SKM-1 treated with dmso at 0.1 percent for 144 hours (cell line): ENCODE measurements around the gene GOLT1B.
"Not testable (repeated sequence)": the region's sequence is repeated elsewhere in the genome, so short reads cannot be mapped to it uniquely, and the experiment has no call there.

ENCODE experiments used
- DNase-seq: peaks from one replicate; lab custom pipeline; 2025; ENCODE audit not compliant: unreplicated experiment; lab: John Stamatoyannopoulos, UW

GOLT1B gene, protein sequence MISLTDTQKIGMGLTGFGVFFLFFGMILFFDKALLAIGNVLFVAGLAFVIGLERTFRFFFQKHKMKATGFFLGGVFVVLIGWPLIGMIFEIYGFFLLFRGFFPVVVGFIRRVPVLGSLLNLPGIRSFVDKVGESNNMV

DNA sequence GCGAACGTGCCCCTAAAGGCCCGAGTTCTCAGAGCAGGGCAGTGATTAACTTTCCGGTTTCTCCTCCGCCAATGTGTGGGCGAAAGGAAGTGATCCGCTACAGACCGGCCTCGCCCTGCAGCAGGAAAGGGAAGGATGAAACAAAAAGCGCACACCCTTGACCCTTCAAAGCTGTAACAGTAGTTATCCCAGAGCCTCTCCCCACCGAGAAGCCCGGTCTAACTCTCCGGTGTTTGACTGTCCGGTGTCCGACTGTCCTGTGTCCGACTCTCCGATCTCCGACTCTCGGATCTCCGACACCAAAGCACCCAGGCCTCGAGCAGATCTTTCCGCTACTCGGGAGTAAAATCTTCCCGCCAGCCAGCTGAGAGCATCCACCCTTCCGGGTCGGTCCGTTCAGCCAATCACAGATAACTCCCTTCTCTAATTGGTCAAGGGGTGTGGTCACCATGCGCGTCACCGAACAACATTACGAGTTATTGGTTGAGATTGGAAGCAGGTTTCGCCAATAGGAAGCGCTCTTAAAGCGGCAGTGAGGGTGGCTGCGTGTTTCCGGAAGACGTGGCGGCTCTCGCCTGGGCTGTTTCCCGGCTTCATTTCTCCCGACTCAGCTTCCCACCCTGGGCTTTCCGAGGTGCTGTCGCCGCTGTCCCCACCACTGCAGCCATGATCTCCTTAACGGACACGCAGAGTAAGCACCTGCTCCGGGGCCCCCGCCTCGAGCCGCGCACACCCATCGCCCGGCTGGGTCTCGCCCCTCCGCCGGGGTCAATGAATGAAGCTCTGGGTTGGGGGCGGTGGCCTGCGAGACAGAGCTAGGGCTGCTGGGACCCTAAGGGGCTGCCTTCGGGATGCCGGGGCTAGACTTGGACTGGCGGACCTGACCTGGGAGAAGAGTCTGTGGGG lies at the start of gene GOLT1B, which contains the start of gene RECQL:
Gene GOLT1B (plus strand): TSS at position 532 of the 906 bp plus-strand sequence. CDS start 135 bp downstream, at position 667.
Gene RECQL (minus strand): TSS at position 378 of the 906 bp plus-strand sequence. CDS start 2,065 bp downstream, outside the sequence.
- DNase-seq, result peak; percentile 89

GRCh38 chr12:21453312-21453852 lies 48.2 kb upstream of the GOLT1B start:
- no peak for DNase-seq

DNA sequence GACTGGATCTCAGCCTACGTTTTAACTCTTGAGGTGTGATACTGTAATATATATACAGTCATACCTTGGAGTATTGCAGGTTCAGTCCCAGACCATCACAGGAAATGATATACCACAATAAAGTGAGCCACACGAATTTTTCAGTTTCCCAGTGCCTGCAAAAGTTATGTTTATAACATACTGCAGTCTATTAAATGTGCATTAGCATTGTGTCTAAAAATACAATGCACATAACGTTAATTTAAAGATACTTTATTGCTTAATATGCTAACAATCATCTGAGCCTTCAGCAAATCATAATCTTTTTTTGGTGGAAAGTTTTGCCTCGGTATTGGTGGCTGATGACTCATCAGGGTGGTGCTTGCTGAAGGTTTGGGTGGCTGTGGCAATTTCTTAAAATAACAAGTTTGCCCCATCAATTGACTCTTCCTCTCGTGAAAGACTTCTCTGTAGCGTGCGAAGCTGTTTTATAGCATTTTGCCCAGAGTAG lies 45.3 kb upstream of the GOLT1B start:
- DNase-seq, result no peak

DNA sequence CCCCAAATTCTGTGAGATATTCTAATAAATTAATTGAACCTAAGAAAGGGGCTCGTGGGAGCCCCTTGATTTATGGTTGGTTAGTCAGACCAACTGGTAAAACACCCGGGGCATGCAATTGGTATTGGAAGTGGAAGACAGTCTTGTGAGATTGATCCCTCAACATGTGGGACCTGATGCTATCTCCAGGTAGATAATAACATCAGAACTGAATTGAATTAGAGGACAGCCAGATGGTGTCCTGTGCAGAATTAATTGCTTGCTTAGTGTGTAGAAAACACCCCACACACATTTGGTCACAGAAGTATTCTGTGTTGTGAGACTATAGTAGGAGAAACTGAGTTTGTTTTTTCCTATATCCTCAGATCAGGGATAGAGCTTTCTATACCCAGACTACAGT lies 42.1 kb upstream of the GOLT1B start:
- DNase-seq, result no peak

DNA sequence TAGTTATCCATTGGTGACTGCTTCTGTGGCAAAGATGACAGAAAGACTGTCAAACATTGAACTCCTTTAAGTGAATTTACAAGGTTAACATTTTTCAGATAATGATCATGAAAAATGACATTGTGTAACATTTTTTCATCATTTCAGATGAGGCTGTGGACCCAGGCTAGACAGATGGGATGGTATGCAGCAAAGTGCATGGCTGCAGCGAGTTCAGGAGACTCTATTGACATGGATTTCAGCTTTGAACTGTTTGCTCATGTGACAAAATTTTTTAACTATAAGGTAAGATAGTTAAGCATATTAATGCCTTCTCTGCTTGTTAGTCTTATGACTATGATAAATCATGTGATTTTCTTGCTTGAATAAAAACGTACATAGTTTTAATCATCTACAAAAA lies 34.3 kb upstream of the GOLT1B start:
- DNase-seq, result not testable (repeated sequence)

DNA sequence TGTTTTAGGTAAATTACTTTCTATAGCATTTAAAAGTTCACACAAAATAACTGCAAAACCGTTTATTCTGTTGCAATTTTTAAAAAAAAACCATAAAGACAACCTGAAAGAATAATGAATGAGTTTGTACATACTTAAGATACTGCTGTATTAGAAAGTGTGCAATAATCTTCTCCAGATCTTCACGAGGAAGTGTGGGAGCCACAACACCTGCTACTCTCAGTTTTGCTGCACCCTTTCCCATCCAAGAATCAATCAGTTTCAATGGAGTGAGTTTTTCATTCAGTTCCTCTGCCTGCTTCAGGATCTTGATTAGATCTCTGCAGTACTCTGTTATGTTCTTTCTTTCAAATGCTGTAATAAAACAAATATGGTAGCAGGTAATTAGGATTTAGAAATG lies 30.3 kb upstream of the GOLT1B start:
- no peak for DNase-seq

- no peak for DNase-seq
Observed at GRCh38 chr12:21472197-21472823, 29.3 kb upstream of the GOLT1B start.

- DNase-seq, result no peak
Observed at GRCh38 chr12:21475552-21475951, 26.0 kb upstream of the GOLT1B start.

DNA sequence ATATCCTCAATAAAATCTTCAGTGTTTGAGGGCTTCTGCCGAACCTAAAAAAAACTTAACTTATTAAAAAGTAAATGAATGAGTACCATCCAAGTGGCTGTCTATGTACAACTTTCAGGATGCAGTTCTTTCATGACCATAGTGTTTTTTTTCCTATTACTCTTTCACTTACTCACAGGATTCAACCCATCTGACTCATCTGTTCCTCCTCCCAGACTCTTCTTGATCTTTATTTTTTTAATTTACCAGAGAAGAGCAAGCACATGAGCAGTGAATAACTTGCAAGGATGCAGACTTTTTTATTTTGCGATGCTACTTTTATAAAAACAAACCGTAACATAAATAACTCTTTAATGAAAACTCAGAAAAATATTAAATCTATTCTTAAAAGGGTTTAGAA lies 24.6 kb upstream of the GOLT1B start:
- DNase-seq, result no peak

GRCh38 chr12:21478756-21479455 lies 22.7 kb upstream of the GOLT1B start:
- no peak for DNase-seq

GRCh38 chr12:21483531-21483930 lies 18.1 kb upstream of the GOLT1B start:
- DNase-seq, result no peak

GRCh38 chr12:21485998-21486397 lies 15.6 kb upstream of the GOLT1B start:
- no peak for DNase-seq

GRCh38 chr12:21499765-21500164 lies 1.8 kb upstream of the GOLT1B start:
- no peak for DNase-seq

GRCh38 chr12:21500786-21501257 lies 767 bp upstream of the GOLT1B start:
- no peak for DNase-seq

DNA sequence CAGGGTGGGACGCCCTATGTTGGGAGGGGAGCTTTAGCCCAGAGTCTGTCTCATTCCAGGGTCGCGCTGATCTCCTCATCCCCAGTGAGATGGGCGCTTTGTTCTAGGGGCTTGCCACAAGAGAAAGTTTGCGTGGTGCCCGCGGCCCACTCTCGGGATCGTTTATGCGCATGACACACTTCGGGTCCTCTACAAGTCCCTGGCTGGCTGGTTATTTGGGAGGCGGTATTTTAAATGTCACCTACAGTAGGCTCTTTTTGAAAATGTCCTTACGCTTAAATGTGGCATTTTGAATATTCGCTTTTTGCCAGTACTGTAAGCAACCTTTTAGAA lies 541 bp downstream of the GOLT1B start:
- DNase-seq, result no peak

DNA sequence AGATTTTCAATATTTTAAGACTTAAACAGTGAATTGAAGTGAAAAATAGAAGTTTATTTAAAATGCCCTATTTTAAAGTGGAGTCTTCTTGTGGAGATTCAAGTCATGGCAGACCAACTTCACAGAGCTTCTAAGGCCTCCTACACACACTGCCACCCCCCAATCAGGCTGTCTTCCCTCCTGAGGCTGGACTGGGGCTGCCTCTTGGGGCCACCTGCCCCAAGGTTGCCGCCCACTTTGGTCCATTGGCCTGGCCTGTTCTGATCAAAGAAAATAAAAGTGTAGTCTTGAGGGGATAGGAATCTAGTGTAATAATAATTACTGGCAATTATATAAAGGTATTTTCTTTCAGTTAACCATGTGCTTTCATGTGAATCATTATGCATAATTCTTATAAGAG lies 1.3 kb downstream of the GOLT1B start:
- no peak for DNase-seq

- DNase-seq, result no peak
Observed at GRCh38 chr12:21505888-21506287, 4.3 kb downstream of the GOLT1B start.

DNA sequence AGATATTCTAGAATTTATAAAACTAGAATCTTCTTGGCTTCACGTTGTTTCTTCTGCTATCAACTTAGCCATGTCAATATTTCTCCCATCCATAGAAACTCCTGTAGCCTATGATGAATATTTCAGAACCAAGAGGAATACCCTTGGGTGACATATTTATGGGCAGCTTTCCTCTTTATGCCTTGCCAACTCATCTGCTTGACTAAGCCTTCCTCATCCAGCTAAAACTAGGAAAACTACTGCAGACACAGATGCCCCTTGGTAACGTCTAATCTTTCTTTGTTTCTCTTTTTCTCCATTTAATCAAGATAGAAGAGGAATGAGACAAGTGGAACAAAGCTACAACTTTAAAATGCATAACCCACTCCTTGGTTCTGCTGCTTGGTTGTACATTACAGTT lies 6.3 kb downstream of the GOLT1B start:
- DNase-seq, result no peak

DNA sequence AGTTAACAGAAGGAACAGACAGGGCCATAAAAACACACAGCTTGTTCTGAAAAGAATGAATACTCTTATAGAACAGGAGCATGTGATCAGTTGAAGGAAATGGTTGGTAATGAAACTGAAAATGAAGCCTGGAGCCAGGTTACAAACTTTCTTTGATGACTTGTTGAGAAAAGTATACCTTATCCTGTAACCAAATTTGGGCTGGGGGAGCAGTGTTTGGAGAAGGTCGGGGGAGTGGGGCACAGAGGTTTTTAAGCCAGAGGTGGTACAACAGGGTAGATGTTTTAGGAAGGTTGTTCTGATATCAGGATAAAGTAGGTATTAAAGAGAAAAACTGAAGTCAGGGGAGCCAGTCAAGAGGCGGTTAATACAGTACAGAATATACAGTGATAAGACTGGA lies 8.2 kb downstream of the GOLT1B start:
- DNase-seq, result no peak

- no peak for DNase-seq
Observed at GRCh38 chr12:21516281-21516680, 14.7 kb downstream of the GOLT1B start.

GRCh38 chr12:21518451-21518850 lies 16.9 kb downstream of the GOLT1B start:
- no peak for DNase-seq
